HCT116 (cell line): ENCODE data around the gene PAX2.

Source experiments
- CTCF ChIP-seq, 3 experiments: fragments of 200-600 bp in 1 of 3; sonication (generic) in 1 of 3; IDR thresholded peaks in 2 of 3; conservative IDR thresholded peaks in 1 of 3; 2 replicates each; pipeline ENCODE4 v1.5.1; 2012 to 2017; ENCODE audit warnings: low read depth in 2 of 3, low read length in 2 of 3, antibody characterized with exemption in 1 of 3, borderline replicate concordance in 1 of 3, control low read depth in 1 of 3, mild to moderate bottlenecking in 1 of 3, mixed read lengths in 1 of 3, mixed run types in 1 of 3, moderate library complexity in 1 of 3; ENCODE audit not compliant: insufficient read depth in 1 of 3
- EZH2phosphoT487 ChIP-seq: fragments of 200-600 bp; IDR thresholded peaks from 2 replicates; pipeline ENCODE4 v1.6.1; 2018; ENCODE audit warnings: antibody characterized with exemption, borderline replicate concordance
- POLR2A ChIP-seq: IDR thresholded peaks from 2 replicates; pipeline ENCODE4 v1.7.0; 2011; ENCODE audit warnings: borderline replicate concordance; ENCODE audit not compliant: insufficient read depth, insufficient read length; ENCODE audit errors: extremely low read depth
- RAD21 ChIP-seq: IDR thresholded peaks from 2 replicates; pipeline ENCODE4 v1.6.1; 2012; ENCODE audit warnings: low read depth, mild to moderate bottlenecking
- REST ChIP-seq: IDR thresholded peaks from 2 replicates; pipeline ENCODE4 v1.6.1; 2012; ENCODE audit warnings: low read depth
- ZNF274 ChIP-seq: fragments of 200-500 bp; sonication (Bioruptor generic); IDR thresholded peaks from 2 replicates; pipeline ENCODE4 v1.6.1; 2014; ENCODE audit warnings: mild to moderate bottlenecking, low read depth, low read length, inconsistent platforms

GRCh38 chr10:100848770-100849169, 103.4 kb downstream of the PAX2 start:
- no peak for TF ChIP-seq POLR2A
- TF ChIP-seq RAD21 = no peak
- no peak for TF ChIP-seq CTCF (IDR thresholded peaks at IDR 0.05 in 2 of 3, conservative IDR thresholded peaks at IDR 0.05 in 1 of 3; ENCODE audit: borderline replicate concordance in 1 of 3, insufficient read depth in 1 of 3, low read depth in 2 of 3, low read length in 2 of 3)
- no peak for TF ChIP-seq EZH2phosphoT487
- TF ChIP-seq REST = no peak
- no peak for TF ChIP-seq ZNF274
